Camera-type eye (tissue), 1 donor: ENCODE measurements around the gene SRPX. TPM values are rescaled to one million over a fixed set of nuclear protein-coding genes. Genes with fewer than 3 reads are reported as not detected.

Experiments
- total RNA-seq: library from RNA; depleted of rRNA; stranded (reverse); fragments of >200 nt; gene quantifications from one replicate; pipeline ENCODE4 v1.2.3, GENCODE V29; 2014

Gene SRPX
- 50.5 TPM for total RNA-seq

GRCh38 chrX:38220415-38221390, at the start of gene SRPX:
TSS of gene SRPX (minus strand) at chrX:38220871. CDS start at chrX:38220792, 79 bp downstream.

Other genes with a start within 250 kb of the SRPX start
- gene SYTL5, start 214.3 kb downstream of the SRPX start, total RNA-seq = 4.1 TPM
- 34.3 TPM for gene RPGR, start 106.6 kb upstream of the SRPX start, total RNA-seq
- gene OTC, start 131.7 kb upstream of the SRPX start, total RNA-seq = not detected